Endodermal cell (in vitro differentiated cells): ENCODE data around the gene ADGRL4. TPM values are rescaled to one million over a fixed set of nuclear protein-coding genes. Genes with fewer than 3 reads are reported as not detected.

Experiments used
- DNase-seq: peaks from one replicate; pipeline ENCODE4 v3.0.0-alpha.2; 2017
- H3K27ac ChIP-seq: 2 replicates; pipeline ENCODE4 v1.5.1; 2013; ENCODE audit warnings: mild to moderate bottlenecking, low read depth, low read length, moderate library complexity
- H3K27me3 ChIP-seq: 2 replicates; pipeline ENCODE4 v1.6.1; 2013; ENCODE audit warnings: mild to moderate bottlenecking, low read length, moderate library complexity; ENCODE audit not compliant: insufficient read depth, control insufficient read depth, poor library complexity, severe bottlenecking
- H3K36me3 ChIP-seq: 2 replicates; pipeline ENCODE4 v1.7.0; 2013; ENCODE audit warnings: mild to moderate bottlenecking, low read length, moderate library complexity; ENCODE audit not compliant: control insufficient read depth, insufficient read depth
- H3K4me1 ChIP-seq: one replicate; pipeline ENCODE4 v1.7.0; 2013; ENCODE audit warnings: low read length; ENCODE audit not compliant: control insufficient read depth, insufficient read depth
- H3K4me3 ChIP-seq: 2 replicates; pipeline ENCODE4 v1.5.1; 2013; ENCODE audit warnings: mild to moderate bottlenecking, low read length, moderate library complexity
- H3K9ac ChIP-seq: 2 replicates; pipeline ENCODE4 v1.6.1; 2013; ENCODE audit warnings: mild to moderate bottlenecking, low read length, moderate library complexity; ENCODE audit not compliant: poor library complexity, severe bottlenecking; ENCODE audit errors: extremely low read depth
- H3K9me3 ChIP-seq: 2 replicates; pipeline ENCODE4 v1.6.1; 2013; ENCODE audit warnings: mild to moderate bottlenecking, low read length, moderate library complexity; ENCODE audit not compliant: control insufficient read depth
- H3K27ac Mint-ChIP-seq: 2 replicates; pipeline ENCODE4 v1.8.0; 2020; ENCODE audit warnings: mixed read lengths
- H3K27me3 Mint-ChIP-seq: 2 replicates; pipeline ENCODE4 v1.8.0; 2021; ENCODE audit warnings: mild to moderate bottlenecking, mixed read lengths; ENCODE audit not compliant: insufficient read depth
- H3K36me3 Mint-ChIP-seq: 2 replicates; pipeline ENCODE4 v1.8.0; 2020; ENCODE audit warnings: low read depth, mixed read lengths
- H3K4me1 Mint-ChIP-seq: 2 replicates; pipeline ENCODE4 v1.8.0; 2020; ENCODE audit warnings: mixed read lengths
- H3K4me3 Mint-ChIP-seq: 2 replicates; pipeline ENCODE4 v1.8.0; 2020; ENCODE audit warnings: mild to moderate bottlenecking, moderate library complexity, mixed read lengths
- H3K9me3 Mint-ChIP-seq: 2 replicates; pipeline ENCODE4 v1.8.0; 2020; ENCODE audit warnings: mild to moderate bottlenecking, mixed read lengths
- CTCF ChIP-seq: fragments of 200-600 bp; sonication (generic); conservative IDR thresholded peaks from 2 replicates; pipeline ENCODE4 v1.5.0; 2021; ENCODE audit warnings: antibody characterized with exemption, mild to moderate bottlenecking
- WGBS, 2 experiments: methylation state at CpG; one replicate each; pipeline versions ENCODE4 v1.1.5 to v1.1.7; 2013; ENCODE audit warnings: missing lambda C conversion rate in 2 of 2, mixed read lengths in 1 of 2; ENCODE audit not compliant: insufficient coverage in 1 of 2, insufficient read length in 1 of 2; 5-methylcytosine and 5-hydroxymethylcytosine counted together
- total RNA-seq, 2 donors: library from RNA; stranded (reverse); fragmentation: NEBNext Ultra II Directional in 1 of 2; extraction: Animal tissue kit (Norgen Biotek cat#: 25700) in 1 of 2; gene quantifications; 2 replicates in 1 of 2; 3 replicates in 1 of 2; pipeline ENCODE4 v1.2.1, GENCODE V29; 2021

Gene ADGRL4
- total RNA-seq, 2 donors from 2014 or later = 0.44 TPM

- peaks cover 4% of the 10 kb centered on the region for H3K9me3 Mint-ChIP-seq
Measured at GRCh38 chr1:78843546-78843945, 163.0 kb downstream of the ADGRL4 start.

GRCh38 chr1:78843111-78843510 lies 163.4 kb downstream of the ADGRL4 start:
- H3K9me3 Mint-ChIP-seq = peaks cover 4% of the 10 kb centered on the region
- H3K4me3 ChIP-seq = no peak overlapping the region
- no peaks in the 10 kb centered on the region for H3K27me3 ChIP-seq
- no peaks in the 10 kb centered on the region for H3K36me3 ChIP-seq
- no peak overlapping the region for H3K4me3 Mint-ChIP-seq
- DNase-seq = no peak
- no peak overlapping the region for H3K9ac ChIP-seq
- WGBS, 2 experiments = 74% methylated on average over 1 of the region's 1 CpG; no CpG with 5 or more reads in 1 of the 2 experiments
- no peaks in the 10 kb centered on the region for H3K27me3 Mint-ChIP-seq
- peaks cover 8% of the 10 kb centered on the region for H3K4me1 Mint-ChIP-seq
- no peaks in the 10 kb centered on the region for H3K9me3 ChIP-seq
- H3K36me3 Mint-ChIP-seq = no peaks in the 10 kb centered on the region
- H3K27ac ChIP-seq = no peak overlapping the region
- no peaks in the 10 kb centered on the region for H3K4me1 ChIP-seq
- no peak overlapping the region for H3K27ac Mint-ChIP-seq
- no peak for TF ChIP-seq CTCF

More at GRCh38 chr1:78843546-78843945, 163.0 kb downstream of the ADGRL4 start:
- DNase-seq = no peak
- Histone ChIP-seq H3K27me3 (no peaks in the 10 kb centered on the region), H3K27ac (no peak overlapping the region), H3K9me3 (no peaks in the 10 kb centered on the region), H3K4me1 (no peaks in the 10 kb centered on the region), H3K4me3 (no peak overlapping the region), H3K36me3 (no peaks in the 10 kb centered on the region), H3K9ac (no peak overlapping the region)
- Mint-ChIP-seq H3K27ac (no peak overlapping the region), H3K27me3 (no peaks in the 10 kb centered on the region), H3K36me3 (no peaks in the 10 kb centered on the region), H3K4me1 (peaks cover 8% of the 10 kb centered on the region), H3K4me3 (no peak overlapping the region)
- 88 to 90% methylated on average over 4 of the region's 4 CpGs for WGBS, 2 experiments
- no peak for TF ChIP-seq CTCF

- no peaks in the 10 kb centered on the region for H3K36me3 Mint-ChIP-seq
- H3K4me1 Mint-ChIP-seq = peaks cover 8% of the 10 kb centered on the region
- Histone ChIP-seq H3K9me3 (no peaks in the 10 kb centered on the region), H3K4me3 (no peak overlapping the region), H3K27ac (no peak overlapping the region), H3K9ac (no peak overlapping the region), H3K4me1 (no peaks in the 10 kb centered on the region), H3K27me3 (no peaks in the 10 kb centered on the region), H3K36me3 (no peaks in the 10 kb centered on the region)
- DNase-seq = peak; percentile 66
- no peak overlapping the region for H3K27ac Mint-ChIP-seq
- WGBS, 2 experiments = 73 to 81% methylated on average over 6 to 8 of the region's 8 CpGs
- H3K4me3 Mint-ChIP-seq = no peak overlapping the region
- peaks cover 4% of the 10 kb centered on the region for H3K9me3 Mint-ChIP-seq
- H3K27me3 Mint-ChIP-seq = no peaks in the 10 kb centered on the region
- no peak for TF ChIP-seq CTCF
Measured at GRCh38 chr1:78840453-78841271, 165.9 kb downstream of the ADGRL4 start.
